COLO668 (cell line): ENCODE measurements around the gene PIF1.
"Not testable (repeated sequence)": the region's sequence is repeated elsewhere in the genome, so short reads cannot be mapped to it uniquely, and the experiment has no call there.

Source experiments
- DNase-seq: peaks from one replicate; lab custom pipeline; 2025; ENCODE audit not compliant: unreplicated experiment; lab: John Stamatoyannopoulos, UW

Gene PIF1

DNA sequence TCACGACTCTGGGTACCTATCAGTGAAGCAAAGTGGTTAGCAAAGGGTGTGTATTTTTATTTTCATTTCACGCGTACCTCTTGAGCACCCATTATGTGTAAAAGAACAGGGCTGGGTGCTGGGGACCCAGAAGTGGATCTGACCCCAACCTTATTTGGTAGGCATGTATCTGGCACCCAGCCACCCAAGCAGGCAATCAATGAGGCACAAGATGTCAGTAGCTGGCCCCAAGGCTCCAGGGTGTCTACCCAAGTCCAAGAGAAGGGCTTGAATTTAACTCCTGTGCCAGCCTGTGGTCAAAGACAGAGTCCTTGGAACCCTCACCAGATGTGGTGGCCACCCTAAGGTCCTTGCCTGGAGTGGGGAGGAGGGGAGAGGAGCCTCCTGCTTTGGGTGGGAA is 22.0 kb upstream of the PIF1 start:
- DNase-seq = no peak

DNA sequence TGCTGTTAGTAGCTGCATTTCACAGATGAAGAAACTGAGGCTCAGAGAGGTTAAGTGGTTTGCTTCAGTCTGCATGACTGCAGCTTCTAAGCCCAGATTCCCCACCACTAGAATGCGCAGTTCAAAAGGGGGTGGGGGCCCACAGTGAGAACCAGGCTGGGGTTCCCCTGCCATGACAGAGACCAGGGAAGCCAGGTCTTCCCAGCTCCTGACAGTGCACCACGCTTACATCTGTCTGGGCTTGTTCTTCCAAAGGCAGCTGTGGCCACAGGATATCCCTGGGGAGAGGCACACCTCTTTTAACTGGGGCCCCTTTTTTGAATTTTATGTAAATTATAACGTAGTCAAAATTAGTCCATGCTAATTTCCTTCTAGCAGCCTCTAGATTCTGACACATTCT is 21.6 kb upstream of the PIF1 start:
- no peak for DNase-seq

DNA sequence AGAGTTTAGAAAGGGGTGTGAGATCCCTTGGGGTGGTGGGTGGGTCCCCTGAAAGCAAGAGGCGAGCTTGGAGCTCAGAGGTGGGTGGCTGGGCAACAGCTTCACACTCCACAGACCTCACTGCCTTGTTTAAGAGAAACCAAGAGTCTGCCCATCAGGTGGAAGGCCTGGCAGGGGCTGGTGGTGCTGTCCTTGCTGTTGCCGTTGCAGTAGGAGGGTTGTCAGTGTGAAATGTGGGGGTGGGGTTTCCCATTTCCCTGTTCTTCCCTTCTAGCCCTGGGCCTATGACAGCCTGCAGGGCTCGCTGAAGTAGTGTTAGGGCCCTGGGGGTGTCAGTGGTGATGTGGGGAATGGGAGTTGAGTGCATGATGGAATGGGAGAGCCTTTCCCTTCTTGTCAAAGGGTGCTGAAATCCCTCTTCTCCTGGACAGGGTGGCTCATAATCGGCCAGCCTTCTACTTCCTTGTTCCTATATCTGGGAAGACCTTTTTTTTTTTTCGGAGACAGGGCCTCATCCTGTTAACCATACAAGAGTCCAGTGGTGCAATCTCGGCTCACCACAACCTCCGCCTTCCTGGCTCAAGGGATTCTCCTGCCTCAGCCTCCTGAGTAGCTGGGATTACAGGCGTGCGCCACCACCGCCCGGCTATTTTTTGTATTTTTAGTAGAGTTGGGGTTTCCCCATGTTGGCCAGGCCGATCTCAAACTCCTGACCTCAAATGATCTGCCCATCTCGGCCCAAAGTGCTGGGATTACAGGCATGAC is 20.6 kb upstream of the PIF1 start:
- no peak for DNase-seq

GRCh38 chr15:64845183-64845611 is 19.8 kb upstream of the PIF1 start:
- DNase-seq = no peak

GRCh38 chr15:64844576-64845145 is 19.2 kb upstream of the PIF1 start:
- DNase-seq = no peak

DNA sequence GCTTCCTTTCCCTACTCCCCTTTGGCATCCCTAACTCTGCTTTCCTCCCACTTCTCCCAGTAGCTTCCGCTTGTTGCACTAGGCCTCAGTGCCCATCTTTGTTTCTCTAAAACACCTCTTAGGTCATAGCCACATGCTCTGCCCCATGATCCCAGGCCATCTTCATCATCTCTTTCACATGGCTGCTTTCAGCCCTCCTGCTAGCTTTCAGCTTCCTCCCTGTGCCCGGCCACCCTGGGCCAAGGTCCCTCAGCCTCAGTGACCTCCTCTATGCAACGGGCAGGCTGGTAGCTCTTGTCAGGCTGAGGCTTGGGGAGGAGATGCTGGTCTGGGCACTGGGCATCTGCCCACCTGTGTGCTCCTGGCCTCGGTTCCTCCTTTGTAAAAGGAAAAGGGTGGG is 18.5 kb upstream of the PIF1 start:
- no peak for DNase-seq

GRCh38 chr15:64842986-64843561 is 17.6 kb upstream of the PIF1 start:
- no peak for DNase-seq

DNA sequence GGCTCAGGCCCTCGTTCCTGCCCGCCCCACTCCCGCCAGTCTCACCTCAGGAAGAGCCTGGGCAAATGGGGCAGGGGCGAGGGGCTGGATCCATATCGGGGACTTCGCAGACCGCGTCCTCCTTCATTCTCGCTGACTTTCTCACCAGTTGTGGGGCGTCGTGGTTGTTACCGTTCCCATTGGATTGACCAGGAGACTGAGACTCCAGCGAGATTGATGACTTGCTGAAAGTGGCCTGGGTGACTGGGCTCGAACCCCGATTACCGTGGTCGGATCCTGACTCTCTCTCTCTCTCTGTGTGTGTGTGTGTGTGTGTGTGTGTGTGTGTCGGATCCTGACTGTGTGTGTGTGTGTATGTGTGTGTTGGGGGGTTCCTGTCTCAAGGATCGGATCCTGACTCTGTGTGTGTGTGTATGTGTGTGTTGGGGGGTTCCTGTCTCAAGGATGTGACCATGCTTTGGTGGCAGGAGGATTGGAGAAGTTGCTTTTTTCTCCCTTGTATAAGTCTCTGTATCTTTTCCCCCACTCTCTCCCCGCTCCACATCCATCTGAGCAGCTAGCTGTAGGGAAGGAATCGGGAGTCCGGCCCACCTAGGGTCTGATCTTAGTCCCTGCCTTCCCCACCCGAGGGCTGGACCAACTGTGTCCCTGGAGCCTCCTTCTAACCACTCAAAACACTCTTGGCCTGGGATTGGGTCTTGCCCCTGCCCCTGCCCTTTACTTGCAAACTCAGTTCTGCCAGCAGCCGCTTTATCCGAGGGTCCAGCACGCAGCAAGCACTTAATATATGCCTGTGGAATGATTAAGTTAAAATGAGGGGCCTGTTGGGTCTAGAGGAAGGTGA is 16.9 kb upstream of the PIF1 start:
- DNase-seq = no peak

DNA sequence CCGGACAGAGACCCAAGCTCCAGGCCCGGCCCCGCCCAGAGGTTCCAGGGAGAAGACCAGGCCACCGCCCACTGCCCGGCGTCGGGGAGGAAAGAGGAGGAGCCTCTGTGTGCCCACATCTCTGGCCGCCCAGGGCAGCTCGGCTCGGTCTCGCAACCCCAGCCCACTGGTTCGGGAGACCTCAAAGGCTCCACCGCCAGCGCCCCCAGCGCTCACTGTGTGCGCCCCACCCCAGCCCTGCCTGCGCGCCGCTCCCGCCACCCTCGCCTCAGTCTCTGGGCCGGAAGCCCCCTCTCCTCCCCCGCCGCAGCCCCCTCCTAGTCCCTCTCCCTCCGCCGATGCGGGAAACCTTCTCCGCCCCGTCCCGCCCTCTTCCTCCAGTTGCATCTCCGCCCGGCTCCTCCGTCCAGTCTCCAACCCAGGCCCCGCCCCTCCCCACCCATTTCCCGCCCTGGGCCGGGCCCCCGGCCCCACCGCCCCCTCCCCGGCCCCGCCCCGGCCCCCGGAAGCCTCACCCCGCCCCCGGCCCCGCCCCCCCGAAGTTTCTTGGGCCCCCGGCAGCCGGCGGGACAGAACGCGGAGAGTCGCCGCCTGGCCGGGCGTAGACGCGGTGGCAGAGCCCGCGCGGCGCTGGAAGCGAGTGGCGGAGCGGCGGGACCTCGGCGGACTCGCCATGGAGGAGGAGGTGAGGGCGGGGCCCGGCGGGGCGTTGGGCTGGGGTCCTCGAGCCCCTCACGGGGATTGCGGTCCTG is 16.1 kb upstream of the PIF1 start, which contains the start of gene PLEKHO2:
Gene PLEKHO2, plus strand, starts transcription at position 572 of the 752 bp plus-strand sequence. Its CDS starts 102 bp downstream, at position 674.
- DNase-seq = peak; percentile 65

- DNase-seq = no peak
These were observed 15.6 kb upstream of the PIF1 start for GRCh38 chr15:64841060-64841343.

DNA sequence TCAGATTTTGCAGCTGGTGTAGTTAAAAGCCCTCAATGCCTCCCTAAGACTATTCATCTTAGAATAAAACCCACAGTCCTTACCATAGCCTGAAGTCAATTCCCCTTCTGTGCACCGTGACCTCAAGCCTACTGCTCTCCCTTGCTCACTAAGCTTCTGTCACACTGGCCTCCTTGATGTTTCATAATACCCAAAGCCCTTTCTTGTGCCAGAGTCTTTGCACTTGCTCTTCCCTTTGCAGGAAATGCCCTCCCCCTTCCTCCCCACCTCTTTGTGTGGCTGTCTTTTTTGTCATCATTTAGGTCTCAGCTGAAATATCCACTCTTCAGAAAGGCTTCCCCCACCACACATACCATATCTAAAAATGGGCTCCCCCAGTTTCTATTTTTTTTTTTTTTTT is 12.1 kb upstream of the PIF1 start:
- DNase-seq = no peak

GRCh38 chr15:64836023-64836536 is 10.6 kb upstream of the PIF1 start:
- no peak for DNase-seq

- DNase-seq = no peak
These were observed 8.2 kb upstream of the PIF1 start for GRCh38 chr15:64833690-64834089.

DNA sequence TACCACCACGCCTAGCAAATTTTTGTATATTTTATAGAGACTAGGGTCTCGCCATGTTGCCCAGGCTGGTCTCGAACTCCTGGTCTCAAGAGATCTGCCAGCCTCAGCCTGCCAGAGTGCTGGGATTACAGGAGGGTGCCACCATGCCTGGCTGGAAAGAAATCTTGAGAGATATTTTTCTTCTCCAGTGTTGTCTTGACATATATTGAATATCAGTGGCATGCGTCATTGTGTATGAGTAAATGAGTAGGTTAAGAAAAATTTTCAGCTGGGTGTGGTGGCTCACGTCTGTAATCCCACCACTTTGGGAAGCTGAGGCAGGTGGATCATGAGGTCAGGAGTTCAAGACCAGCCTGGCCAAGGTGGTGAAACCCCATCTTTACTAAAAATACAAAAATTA is 3.5 kb upstream of the PIF1 start:
- DNase-seq = no peak

DNA sequence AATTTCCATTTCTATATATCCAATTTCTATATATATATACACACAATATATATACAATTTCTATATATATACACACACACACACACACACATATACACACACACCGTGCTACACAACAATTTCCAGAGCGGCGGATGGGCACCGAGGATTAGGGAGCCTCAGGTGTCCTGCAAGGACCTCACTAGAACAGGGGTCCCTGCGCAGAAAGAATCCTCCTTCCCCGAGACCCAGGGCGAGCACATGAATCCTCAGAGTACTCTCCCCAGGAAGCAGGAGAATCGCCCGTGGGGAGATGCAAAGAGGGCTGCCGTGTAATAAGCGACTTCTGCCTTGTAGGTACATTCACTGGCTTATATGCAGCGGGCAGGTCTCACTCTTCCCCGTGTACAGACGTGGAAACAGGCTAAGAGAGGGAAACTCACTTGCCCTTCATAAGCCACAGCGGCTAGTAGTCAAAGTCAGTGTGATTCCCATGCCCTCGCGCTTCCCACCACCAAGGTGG is 467 bp downstream of the PIF1 start:
- peak; percentile 26 for DNase-seq

DNA sequence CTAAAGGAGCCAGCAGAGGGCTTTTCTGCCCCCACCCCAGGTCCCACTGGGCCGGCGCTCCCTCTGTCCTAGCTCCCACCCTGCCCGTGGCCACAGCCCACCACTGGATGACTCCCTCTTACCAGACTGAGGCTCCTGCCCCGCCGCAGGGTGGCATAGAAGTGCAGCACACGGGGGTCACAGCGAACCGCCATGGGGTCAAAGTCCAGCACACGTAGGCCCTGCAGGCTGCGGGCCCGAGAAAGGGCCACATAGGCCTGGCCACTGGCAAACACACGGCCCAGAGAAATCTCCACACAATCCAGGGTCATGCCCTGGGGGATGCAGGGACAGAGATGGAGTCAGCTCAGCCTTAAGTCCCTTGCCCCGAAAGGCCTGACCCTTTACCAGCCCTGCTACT is 9.0 kb downstream of the PIF1 start:
- no peak for DNase-seq

DNA sequence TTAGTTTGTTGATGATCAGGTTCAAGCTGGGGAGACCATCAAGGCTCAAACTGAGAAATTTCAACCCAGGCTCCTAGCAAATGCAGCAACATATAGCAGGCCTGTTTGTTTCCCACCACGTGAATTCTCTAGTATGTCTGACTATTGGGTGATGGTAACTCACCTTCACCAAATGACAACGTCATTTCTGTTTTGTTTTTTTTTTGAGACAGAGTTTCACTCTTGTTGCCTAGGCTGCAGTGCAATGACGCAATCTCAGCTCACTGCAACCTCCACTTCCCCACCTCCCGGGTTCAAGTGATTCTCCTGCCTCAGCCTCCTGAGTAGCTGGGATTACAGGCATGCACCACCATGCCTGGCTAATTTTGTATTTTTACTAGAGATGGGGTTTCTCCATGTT is 10.5 kb downstream of the PIF1 start:
- DNase-seq = not testable (repeated sequence)

- DNase-seq = not testable (repeated sequence)
These were observed 11.2 kb downstream of the PIF1 start for GRCh38 chr15:64814283-64814682.

DNA sequence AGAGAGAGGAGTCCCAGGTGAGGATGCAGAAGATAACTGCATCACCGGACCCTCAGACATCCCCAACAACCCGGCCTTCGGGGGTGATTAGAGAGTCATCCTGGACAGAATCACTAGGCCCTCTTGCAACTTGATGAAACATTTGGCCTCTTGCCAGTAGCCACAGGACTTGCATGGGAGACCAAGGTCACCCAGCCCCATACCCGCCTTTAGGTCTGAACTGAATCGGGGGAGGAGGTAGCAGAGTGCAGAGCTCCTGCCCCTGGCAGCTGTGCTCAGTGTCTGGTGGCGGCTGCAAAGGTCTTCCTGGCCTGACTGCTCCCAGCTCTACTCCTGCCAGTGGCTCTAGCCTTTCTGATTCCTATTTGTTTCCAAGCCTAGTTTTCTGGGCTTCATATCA is 12.4 kb downstream of the PIF1 start:
- DNase-seq = peak; percentile 9

- DNase-seq = no peak
These were observed 14.7 kb downstream of the PIF1 start for GRCh38 chr15:64810497-64811326.
